ENCODE results near the gene WDPCP.

WDPCP gene

GRCh38 chr2:63320669-63321068 lies 267.6 kb downstream of the WDPCP start (continued):
- TF ChIP-seq POU6F1 (CRISPR knock-in tag; IDR thresholded peaks at IDR 0.05; ENCODE audit: borderline replicate concordance, low read depth) (no peak), RARB (CRISPR knock-in tag; IDR thresholded peaks at IDR 0.05) (no peak), ZC3H10 (CRISPR knock-in tag; IDR thresholded peaks at IDR 0.05) (no peak), TCF4 (CRISPR knock-in tag; IDR thresholded peaks at IDR 0.05; ENCODE audit: borderline replicate concordance) (no peak), ZNF565 (CRISPR knock-in tag; conservative IDR thresholded peaks at IDR 0.05; ENCODE audit: low read depth) (no peak), TOX (CRISPR knock-in tag; IDR thresholded peaks at IDR 0.05; ENCODE audit: borderline replicate concordance) (no peak), ISL1 (CRISPR knock-in tag; IDR thresholded peaks at IDR 0.05) (no peak), ZFP3 (CRISPR knock-in tag; IDR thresholded peaks at IDR 0.05) (no peak), OSR1 (CRISPR knock-in tag; IDR thresholded peaks at IDR 0.05) (no peak)

GRCh38 chr2:63310614-63311013 lies 277.7 kb downstream of the WDPCP start:
- no peak for ATAC-seq
- TF ChIP-seq CSDC2 (CRISPR knock-in tag; IDR thresholded peaks at IDR 0.05) (no peak), OSR1 (CRISPR knock-in tag; IDR thresholded peaks at IDR 0.05) (no peak), CREB5 (CRISPR knock-in tag; IDR thresholded peaks at IDR 0.05; ENCODE audit: low read depth) (no peak), SNAI2 (CRISPR knock-in tag; IDR thresholded peaks at IDR 0.05) (no peak), ZNF565 (CRISPR knock-in tag; conservative IDR thresholded peaks at IDR 0.05; ENCODE audit: low read depth) (no peak), ZC3H10 (CRISPR knock-in tag; IDR thresholded peaks at IDR 0.05) (no peak), ZNF8 (CRISPR knock-in tag; IDR thresholded peaks at IDR 0.05) (no peak)

GRCh38 chr2:63301481-63301880 lies 286.8 kb downstream of the WDPCP start:
- no peak for ATAC-seq
- no peak for TF ChIP-seq OSR1 (CRISPR knock-in tag; IDR thresholded peaks at IDR 0.05)
- TF ChIP-seq ARNTL (CRISPR knock-in tag; IDR thresholded peaks at IDR 0.05; ENCODE audit: borderline replicate concordance, low read depth), result no peak
- TF ChIP-seq TSHZ2 (CRISPR knock-in tag; IDR thresholded peaks at IDR 0.05), result no peak
- no peak for TF ChIP-seq TCF4 (CRISPR knock-in tag; IDR thresholded peaks at IDR 0.05; ENCODE audit: borderline replicate concordance)
- TF ChIP-seq ESRRG (CRISPR knock-in tag; IDR thresholded peaks at IDR 0.05), result no peak
- no peak for TF ChIP-seq ZNF70 (CRISPR knock-in tag; IDR thresholded peaks at IDR 0.05)
- no peak for TF ChIP-seq TOX (CRISPR knock-in tag; IDR thresholded peaks at IDR 0.05; ENCODE audit: borderline replicate concordance)

- no peak for ATAC-seq
- no peak for TF ChIP-seq ZNF70 (CRISPR knock-in tag; IDR thresholded peaks at IDR 0.05)
- no peak for TF ChIP-seq ARNTL (CRISPR knock-in tag; IDR thresholded peaks at IDR 0.05; ENCODE audit: borderline replicate concordance, low read depth)
- no peak for TF ChIP-seq OSR1 (CRISPR knock-in tag; IDR thresholded peaks at IDR 0.05)
- TF ChIP-seq ESRRG (CRISPR knock-in tag; IDR thresholded peaks at IDR 0.05), result no peak
- no peak for TF ChIP-seq PATZ1 (CRISPR knock-in tag; IDR thresholded peaks at IDR 0.05; ENCODE audit: borderline replicate concordance)
- TF ChIP-seq ZC3H10 (CRISPR knock-in tag; IDR thresholded peaks at IDR 0.05), result no peak
- no peak for TF ChIP-seq CSDC2 (CRISPR knock-in tag; IDR thresholded peaks at IDR 0.05)
- TF ChIP-seq TSHZ2 (CRISPR knock-in tag; IDR thresholded peaks at IDR 0.05), result no peak
- no peak for TF ChIP-seq ISL1 (CRISPR knock-in tag; IDR thresholded peaks at IDR 0.05)
- TF ChIP-seq POU6F1 (CRISPR knock-in tag; IDR thresholded peaks at IDR 0.05; ENCODE audit: borderline replicate concordance, low read depth), result no peak
- no peak for TF ChIP-seq ZNF8 (CRISPR knock-in tag; IDR thresholded peaks at IDR 0.05)
- no peak for TF ChIP-seq CSRNP3 (CRISPR knock-in tag; IDR thresholded peaks at IDR 0.05)
- no peak for TF ChIP-seq GLIS3 (CRISPR knock-in tag; IDR thresholded peaks at IDR 0.05)
Observed at GRCh38 chr2:63300835-63301234, 287.4 kb downstream of the WDPCP start.
